ENCODE results near the gene LRRC8B. TPM values are rescaled to one million over a fixed set of nuclear protein-coding genes. Genes with fewer than 3 reads are reported as not detected.

Gene LRRC8B
- total and polyA plus RNA-seq, 11 donors = 0.91 to 10.4 (median 4.7) TPM

GRCh38 chr1:89566761-89567174 lies 42.1 kb downstream of the LRRC8B start:
- H3K27ac ChIP-seq = peak overlapping the region; percentile 19 to 78 (median 62)
- peaks cover 0 to 27% (median 7%) of the 10 kb centered on the region in 12 donors for H3K4me1 ChIP-seq
- H3K9me3 ChIP-seq = peaks cover 0 to 10% (median 0%) of the 10 kb centered on the region in 12 donors
- intact Hi-C loops (cut with DNase I) = no loop called here
- H3K36me3 ChIP-seq = no peaks in the 10 kb centered on the region
- ATAC-seq (peak; percentile 83 to 96 (median 92)), DNase-seq (peak; percentile 46 to 68 (median 65))
- no peak for TF ChIP-seq POLR2A (IDR thresholded peaks at IDR 0.05)
- TF ChIP-seq CTCF (IDR thresholded peaks at IDR 0.05) = no peak
- H3K4me3 ChIP-seq = peak overlapping the region in 7 of 12 donors; percentile 4 to 29 (median 13)
- 34 to 59% (median 46%) methylated on average over 6 of the region's 6 CpGs for WGBS, 4 donors
- H3K27me3 ChIP-seq = no peaks in the 10 kb centered on the region

GRCh38 chr1:89567797-89568196 lies 43.2 kb downstream of the LRRC8B start:
- Histone ChIP-seq H3K9me3 (peaks cover 0 to 10% (median 0%) of the 10 kb centered on the region in 12 donors), H3K4me1 (peaks cover 0 to 27% (median 7%) of the 10 kb centered on the region in 12 donors), H3K36me3 (no peaks in the 10 kb centered on the region), H3K27ac (peak overlapping the region in 4 of 12 donors; percentile 44 to 70 (median 62)), H3K4me3 (peak overlapping the region in 3 of 12 donors; percentile 1 to 10 (median 6)), H3K27me3 (no peaks in the 10 kb centered on the region)
- DNase-seq = no peak
- WGBS, 4 donors = 60 to 80% (median 67%) methylated on average over 3 of the region's 3 CpGs
- intact Hi-C loops (cut with DNase I) = loop anchor here in 1 of 10 donors (2.0 kb wide), 1 partner anchor 43 kb away; the partner anchor contains the start of gene LRRC8B
- no peak for TF ChIP-seq POLR2A (IDR thresholded peaks at IDR 0.05)
- TF ChIP-seq CTCF (IDR thresholded peaks at IDR 0.05) = no peak
- ATAC-seq = no peak

GRCh38 chr1:89573410-89573809 lies 48.8 kb downstream of the LRRC8B start:
- H3K9me3 ChIP-seq = peaks cover 0 to 10% (median 0%) of the 10 kb centered on the region in 12 donors

GRCh38 chr1:89574621-89575020 lies 50.0 kb downstream of the LRRC8B start:
- intact Hi-C loops (cut with DNase I) = no loop called here
- H3K27me3 ChIP-seq = no peaks in the 10 kb centered on the region
- peaks cover 0 to 7% (median 2%) of the 10 kb centered on the region in 9 donors for H3K36me3 ChIP-seq
- 71 to 93% (median 85%) methylated on average over 4 of the region's 4 CpGs for WGBS, 4 donors
- peaks cover 0 to 9% (median 0%) of the 10 kb centered on the region in 12 donors for H3K9me3 ChIP-seq
- H3K4me3 ChIP-seq = no peak overlapping the region
- TF ChIP-seq CTCF (IDR thresholded peaks at IDR 0.05) (no peak), POLR2A (IDR thresholded peaks at IDR 0.05) (no peak)
- no peak for ATAC-seq
- H3K4me1 ChIP-seq = no peaks in the 10 kb centered on the region
- DNase-seq = no peak
- H3K27ac ChIP-seq = no peak overlapping the region

More at GRCh38 chr1:89573410-89573809, 48.8 kb downstream of the LRRC8B start:
- Histone ChIP-seq H3K36me3 (peaks cover 0 to 5% (median 0%) of the 10 kb centered on the region in 9 donors), H3K27ac (no peak overlapping the region), H3K4me1 (no peaks in the 10 kb centered on the region), H3K4me3 (no peak overlapping the region), H3K27me3 (no peaks in the 10 kb centered on the region)
- ATAC-seq (no peak), DNase-seq (no peak)
- TF ChIP-seq POLR2A (IDR thresholded peaks at IDR 0.05) = no peak
- TF ChIP-seq CTCF (IDR thresholded peaks at IDR 0.05) = no peak
- intact Hi-C loops (cut with DNase I) = no loop called here
